NOMO-1 treated with DMSO at 0.1 percent for 48 hours (cell line): ENCODE results near the gene SPC25.

Experiments used
- DNase-seq: peaks from one replicate; lab custom pipeline; 2025; ENCODE audit not compliant: unreplicated experiment; lab: John Stamatoyannopoulos, UW

Gene SPC25

GRCh38 chr2:168848225-168848624 lies 42.0 kb downstream of the SPC25 start:
- DNase-seq = no peak

GRCh38 chr2:168843253-168843652 lies 47.0 kb downstream of the SPC25 start:
- no peak for DNase-seq

GRCh38 chr2:168841445-168841844 lies 48.8 kb downstream of the SPC25 start:
- no peak for DNase-seq

GRCh38 chr2:168835969-168836368 lies 54.3 kb downstream of the SPC25 start:
- DNase-seq = no peak

GRCh38 chr2:168831662-168832061 lies 58.6 kb downstream of the SPC25 start:
- DNase-seq = no peak

- DNase-seq = no peak
These were observed 59.3 kb downstream of the SPC25 start for GRCh38 chr2:168830958-168831357.

GRCh38 chr2:168825126-168825525 lies 65.1 kb downstream of the SPC25 start:
- DNase-seq = no peak

GRCh38 chr2:168821992-168822391 lies 68.2 kb downstream of the SPC25 start:
- no peak for DNase-seq

- DNase-seq = no peak
These were observed 68.7 kb downstream of the SPC25 start for GRCh38 chr2:168821577-168821976.
